GM19395 (cell line): ENCODE measurements around the gene PRKAR1B.

Experiments used
- ATAC-seq: cut with Tn5 transposase; IDR thresholded peaks from one replicate; pipeline ENCODE4 v1.9.1; 2021; ENCODE audit warnings: mild to moderate bottlenecking, moderate library complexity; ENCODE audit not compliant: unreplicated experiment

PRKAR1B gene

DNA sequence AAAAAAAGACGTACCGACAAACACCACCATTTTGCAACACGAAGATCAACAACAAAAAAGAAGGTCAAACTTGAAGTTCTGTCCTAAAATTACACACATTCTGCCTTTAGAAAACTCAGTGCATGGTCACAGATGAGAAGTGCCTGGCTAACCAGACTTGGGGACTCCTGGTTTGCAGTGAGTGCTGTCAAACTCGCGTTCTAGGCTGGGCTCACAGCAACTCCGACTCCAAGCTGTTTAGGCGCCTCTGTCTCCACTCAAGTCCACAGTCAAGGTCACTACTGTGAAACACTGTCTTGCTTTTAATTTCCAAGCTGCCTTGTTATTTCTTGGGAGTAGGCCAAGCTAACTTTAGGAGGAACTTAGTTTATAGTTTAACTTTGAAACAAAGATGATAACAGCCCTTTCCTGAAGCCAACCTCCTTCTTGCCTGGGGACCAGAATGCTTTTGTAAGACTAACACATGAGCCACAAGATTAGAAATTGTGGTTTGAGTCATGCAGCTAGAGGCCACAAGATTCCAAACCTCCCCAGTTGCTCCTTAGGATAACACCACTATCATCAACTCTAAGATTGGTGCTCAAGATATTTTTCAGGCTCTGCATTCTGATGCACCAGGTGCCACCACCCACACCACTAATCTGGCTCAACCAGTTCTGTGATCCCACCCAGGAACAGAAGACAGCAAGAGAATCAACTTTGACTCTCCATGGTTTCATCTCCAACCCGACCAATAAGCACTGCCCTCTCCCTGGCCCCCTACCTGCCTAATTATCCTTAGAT lies 1.7 kb downstream of the PRKAR1B start:
- no peak for ATAC-seq

DNA sequence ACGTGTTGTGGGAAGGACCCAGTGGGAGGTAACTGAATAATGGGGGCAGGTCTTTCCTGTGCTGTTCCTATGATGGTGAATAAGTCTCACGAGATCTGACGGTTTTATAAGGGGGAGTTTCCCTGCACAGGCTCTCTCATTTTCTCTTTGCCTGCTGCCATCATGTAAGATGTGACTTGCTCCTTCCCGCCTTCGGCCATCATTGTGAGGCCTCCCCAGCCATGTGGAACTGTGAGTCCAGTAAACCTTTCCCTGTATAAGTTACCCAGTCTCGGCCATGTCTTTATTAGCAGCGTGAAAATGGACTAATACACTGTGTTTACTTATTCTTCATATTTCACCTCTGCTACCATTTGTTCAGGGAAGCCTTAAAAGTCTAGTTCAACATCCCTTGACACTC lies 2.8 kb downstream of the PRKAR1B start:
- no peak for ATAC-seq

DNA sequence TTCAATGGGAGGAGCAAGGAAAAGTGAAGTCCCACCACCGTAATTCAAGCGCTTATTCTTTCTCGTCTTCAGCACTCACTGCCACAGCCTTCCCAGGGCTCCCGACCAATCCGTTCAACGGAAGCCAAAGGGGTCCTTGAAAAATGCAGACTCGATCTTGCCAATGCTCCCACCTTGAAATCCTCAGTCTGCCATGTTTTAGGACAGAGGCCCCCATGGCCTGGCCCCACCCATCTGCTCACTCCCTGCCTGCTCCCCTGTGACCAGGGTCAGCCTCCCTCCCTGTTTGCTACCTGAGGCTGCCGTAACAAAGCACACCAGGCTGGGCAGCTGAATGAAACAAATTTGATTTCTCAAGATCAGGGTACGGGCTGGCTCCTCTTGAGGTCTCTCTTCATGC lies 3.5 kb downstream of the PRKAR1B start:
- ATAC-seq = no peak

DNA sequence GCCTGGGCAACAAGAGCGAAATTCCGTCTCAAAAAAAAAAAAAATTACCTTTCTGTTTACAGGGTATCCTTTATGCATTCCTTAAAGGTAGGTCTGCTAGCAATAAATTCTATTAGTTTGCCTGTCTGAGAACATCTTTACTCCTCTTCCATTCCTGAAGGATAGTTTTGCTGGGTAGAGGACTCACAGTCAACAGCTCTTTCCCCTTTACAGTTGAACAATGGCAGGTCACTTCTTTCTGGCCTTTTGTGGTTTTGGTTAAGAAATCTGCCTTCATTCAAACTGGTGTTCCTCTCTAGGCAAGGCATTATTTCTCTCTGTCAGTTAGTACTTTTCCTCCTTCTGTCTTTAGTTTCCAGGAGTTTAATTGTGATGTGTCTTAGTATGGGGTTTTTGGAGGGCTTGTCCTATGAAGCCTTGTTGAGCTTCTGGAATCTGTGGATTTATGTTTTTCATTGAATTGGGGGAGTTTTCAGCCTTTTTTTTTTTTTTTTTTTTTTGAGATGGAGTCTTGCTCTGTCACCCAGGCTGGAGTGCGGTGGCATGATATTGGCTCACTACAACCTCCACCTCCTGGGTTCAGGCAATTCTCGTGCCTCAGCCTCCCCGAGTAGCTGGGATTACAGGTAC lies 5.3 kb downstream of the PRKAR1B start:
- no peak for ATAC-seq

DNA sequence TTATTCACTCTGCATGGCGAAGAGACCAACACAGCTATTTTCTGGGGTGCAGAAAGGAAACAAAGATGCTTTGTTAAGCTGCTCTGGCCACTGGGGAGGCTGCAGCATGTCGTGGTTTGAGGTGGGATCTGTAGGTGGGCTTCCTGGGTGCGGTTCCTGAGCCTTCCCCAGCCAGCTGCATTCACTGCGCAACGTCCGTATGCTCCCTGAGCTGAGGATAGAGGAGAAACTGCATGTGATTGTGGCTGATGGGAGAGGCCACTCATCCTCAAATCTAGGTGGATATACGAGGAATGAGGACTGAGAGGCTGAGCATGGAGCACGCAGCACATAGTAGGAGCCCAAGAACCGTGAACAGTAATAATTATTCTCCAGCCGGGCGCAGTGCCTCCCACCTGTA lies 10.4 kb downstream of the PRKAR1B start:
- no peak for ATAC-seq

DNA sequence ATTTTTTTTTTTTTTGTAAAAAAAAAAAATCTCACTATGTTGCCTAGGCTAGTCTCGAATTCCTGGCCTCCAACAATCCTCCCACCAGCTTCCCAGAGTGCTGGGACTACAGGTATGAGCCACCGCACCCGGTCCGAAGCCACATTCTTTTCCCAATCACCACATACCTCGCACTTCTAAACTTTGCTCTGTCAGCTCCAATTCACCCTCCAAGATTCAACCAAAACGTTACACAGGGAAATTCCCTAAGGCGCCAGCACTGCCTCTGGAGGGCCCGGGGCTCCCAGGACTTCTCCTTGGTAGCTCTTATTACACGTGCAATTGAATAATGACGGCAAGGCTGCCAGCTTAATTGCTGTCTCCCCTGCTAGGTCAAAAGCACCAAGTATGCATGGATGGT lies 10.9 kb downstream of the PRKAR1B start:
- no peak for ATAC-seq

DNA sequence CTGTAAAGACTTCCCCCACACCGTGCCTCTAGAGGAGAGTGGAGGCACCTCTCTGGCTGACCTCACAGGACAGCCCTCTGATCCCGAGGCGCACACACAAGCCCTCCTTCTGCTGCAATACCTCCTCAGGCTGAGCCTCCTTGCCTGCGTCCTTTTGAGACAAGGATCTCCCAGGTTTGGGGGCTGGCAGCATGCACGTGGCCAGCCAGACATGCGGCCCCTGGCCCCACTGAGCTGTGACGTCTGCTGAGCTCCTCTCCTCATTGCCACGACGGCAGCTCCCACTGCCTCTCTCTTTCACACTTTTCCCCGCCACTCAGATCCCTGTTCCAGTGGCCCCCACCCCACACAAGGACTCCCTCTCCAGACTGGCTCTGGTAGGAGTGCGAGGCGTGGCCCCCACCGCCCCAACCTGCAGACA lies 12.8 kb downstream of the PRKAR1B start:
- ATAC-seq = no peak

DNA sequence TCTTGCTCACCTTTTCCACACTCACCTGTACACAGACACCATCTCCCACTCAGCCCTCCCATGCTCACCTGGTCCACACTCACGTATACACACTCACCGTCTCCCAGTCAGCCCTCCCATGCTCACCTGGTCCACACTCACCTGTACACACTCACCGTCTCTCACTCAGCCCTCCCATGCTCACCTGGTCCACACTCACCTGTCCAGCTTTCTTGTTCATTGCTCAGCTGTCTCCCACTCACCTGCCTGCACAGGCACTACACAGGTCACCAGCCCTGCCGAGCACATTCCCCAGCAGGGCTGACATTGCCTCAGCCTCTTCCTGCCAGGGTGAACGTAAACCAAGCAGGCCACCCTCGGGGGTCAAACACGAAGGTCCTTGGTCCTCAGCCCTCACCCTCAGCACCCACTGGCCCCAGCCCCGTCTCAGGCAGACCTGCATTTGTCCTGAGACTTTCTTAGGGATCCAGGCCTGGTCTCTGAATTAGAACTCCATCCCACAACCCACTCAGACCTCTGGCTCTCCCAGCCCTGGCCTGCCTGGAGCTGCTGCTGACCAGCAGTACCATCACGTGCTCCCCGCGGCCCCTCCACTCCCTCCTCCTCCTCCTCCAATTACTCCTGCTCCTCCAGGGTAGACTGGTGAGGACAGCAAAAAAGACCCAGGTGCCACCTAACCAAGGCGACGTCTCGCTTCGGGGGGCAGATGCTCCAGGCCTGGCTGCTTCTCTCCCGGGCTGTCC lies 13.4 kb downstream of the PRKAR1B start:
- ATAC-seq = no peak

DNA sequence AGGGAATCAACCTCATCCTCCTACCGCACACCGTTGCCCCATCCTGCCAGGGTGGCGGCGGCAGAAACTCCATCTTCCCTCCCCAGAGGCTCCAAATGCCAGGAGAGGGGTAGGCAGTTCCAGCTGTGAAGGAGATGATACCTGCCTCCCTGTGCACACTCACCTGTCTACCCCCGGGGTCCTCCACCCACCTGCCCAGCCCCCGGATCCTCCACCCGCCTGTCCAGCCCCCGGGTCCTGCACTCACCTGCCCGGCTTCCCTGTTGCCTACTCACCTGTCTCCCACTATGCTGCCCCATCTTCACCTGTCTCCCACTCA lies 14.0 kb downstream of the PRKAR1B start:
- ATAC-seq = no peak

DNA sequence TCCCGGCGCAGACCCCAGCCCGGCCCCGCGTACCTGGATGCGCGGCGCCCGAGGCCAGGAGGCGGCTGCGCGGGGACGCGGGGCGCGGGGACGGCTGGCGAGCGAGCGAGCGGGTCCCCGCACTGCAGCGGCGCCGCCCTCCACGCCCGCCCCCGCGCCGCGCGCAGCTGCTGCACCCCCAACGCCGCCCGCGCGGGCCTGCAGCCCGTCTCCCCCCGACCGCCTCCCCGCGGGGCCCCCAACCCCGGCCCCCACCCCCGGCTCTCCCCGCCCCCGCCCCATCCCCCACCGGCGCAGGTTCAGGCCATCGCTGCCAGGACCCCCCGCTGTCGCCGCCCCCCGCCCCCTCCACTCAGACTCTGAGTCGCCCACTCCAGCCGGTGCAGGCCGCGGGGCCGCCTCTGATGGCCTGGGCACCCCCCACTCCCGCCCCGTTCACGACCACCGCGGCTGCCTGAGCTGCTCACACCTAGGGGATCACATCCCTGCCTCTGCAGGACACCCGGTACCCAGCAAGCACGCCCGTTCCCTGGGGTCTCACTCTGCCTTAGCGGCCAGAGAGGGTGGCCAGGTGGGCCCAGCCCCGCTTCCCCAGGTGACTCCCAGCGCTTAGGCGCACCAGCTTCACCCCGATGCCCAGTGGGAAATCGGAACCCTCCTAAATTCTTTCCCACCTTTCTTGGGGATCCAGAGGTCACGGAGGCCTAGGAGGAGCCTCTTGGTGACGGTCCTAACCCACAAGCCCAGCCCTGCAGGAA lies 14.5 kb downstream of the PRKAR1B start:
- no peak for ATAC-seq

DNA sequence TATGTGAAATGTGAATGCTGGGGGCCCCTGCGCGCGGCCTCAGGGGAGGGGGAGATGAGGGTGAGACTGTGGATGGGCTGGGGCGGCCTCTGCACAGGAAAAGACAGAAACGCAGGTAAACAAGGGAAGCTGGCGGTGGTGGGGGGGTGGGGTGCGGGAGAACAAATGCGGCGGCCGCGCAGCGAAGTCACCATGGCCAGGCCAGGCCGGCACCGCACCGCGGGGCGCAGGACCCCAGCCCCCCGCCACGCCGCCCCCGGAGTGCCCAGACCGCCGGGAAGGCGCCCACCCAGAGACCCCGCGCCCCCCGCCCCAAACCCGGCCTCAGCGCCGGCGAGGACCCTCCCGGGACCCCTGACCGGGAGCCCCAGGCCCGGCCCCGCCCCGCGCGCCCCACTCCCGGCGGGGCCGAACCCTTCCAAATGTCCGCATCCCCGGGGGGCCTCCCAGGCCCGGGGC lies 15.1 kb downstream of the PRKAR1B start:
- ATAC-seq = no peak

DNA sequence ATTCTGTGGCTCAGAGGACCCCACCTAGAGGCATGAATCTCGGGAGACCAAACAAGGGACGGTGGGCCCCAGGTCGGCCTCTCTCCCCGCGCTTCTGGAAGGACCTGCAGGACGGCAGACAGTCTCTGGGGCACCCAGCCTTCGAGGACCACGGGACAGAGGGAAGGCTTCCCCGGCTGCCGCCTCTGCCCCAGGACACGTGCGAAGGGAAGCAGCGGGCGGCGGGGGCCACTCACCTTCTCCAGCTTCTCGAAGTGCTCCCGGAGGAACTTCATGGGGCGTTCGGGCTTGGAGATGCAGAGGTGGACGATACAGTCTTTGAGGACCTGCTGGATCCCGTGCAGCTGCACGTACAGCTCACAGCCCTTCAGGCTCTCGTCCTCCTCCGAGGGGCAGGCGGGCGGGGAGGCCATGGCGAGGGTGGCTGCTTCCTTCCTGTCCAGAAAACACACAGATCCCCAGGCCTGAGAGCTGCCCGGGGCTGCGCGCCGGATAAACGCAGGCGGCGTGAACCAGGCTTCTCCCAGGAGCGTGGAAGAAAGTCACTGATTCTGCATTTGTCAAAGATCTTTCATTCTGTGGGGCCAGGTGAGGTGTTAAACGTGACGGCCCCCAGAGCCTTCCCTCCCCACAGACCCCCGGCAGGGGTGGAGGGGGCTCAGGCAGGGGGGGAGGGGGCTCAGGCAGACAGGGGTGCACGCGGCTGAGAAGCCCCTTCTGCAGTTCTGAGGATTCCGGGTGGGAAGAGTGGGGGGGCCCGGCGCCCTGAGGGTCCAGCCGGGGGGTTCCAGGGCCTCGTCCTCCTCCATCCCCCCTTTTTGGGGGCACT lies 15.8 kb downstream of the PRKAR1B start:
- no peak for ATAC-seq

DNA sequence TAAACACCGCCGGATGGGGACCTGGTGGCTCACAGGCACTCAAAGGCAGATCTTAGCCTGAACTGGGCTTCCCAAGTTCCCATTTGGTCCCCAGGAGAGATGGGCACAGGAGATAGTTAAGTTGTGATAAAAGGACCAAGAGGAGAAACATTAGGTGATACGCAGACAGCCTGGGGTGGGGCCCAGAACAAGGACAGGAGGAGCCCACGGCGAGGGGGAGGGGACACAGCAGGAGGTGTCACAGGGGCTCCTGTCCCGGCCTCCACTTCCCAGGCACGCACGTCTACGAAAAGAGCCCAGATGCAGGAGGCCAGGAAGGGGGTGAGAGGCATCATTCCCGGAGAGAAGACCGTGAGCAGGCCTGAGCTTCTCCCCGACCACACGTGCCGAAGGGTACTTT lies 16.9 kb downstream of the PRKAR1B start:
- ATAC-seq = no peak

DNA sequence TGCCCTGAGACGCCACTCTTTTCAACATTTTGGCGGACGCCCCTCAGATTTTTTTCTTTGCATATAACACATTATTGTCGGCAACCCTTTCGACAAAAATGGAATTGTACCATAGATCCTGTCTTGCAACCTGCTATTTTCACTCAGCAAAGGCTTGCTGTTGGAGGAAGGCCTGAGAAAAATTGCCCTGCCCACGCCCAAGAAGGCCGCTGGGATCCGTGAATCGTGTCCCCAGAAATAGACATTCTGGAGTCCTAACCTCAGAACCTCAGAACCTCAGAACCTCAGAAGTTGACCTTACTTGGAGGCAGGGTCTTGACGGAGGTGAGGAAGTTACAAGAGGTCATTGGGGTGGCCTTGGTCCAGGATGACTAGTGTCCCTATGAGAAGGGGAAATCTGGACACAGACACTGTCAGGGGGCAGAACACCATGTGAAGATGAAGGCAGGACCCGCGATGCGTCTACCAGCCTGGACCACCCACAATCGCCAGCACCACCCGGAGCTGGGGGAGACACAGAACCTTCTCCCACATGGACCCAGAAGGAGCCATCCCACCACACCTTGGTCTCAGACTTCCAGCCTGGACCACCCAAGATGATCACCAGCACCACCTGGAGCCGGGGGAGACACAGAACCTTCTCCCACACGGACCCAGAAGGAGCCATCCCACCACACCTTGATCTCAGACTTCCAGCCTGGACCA lies 19.6 kb downstream of the PRKAR1B start:
- ATAC-seq = no peak

DNA sequence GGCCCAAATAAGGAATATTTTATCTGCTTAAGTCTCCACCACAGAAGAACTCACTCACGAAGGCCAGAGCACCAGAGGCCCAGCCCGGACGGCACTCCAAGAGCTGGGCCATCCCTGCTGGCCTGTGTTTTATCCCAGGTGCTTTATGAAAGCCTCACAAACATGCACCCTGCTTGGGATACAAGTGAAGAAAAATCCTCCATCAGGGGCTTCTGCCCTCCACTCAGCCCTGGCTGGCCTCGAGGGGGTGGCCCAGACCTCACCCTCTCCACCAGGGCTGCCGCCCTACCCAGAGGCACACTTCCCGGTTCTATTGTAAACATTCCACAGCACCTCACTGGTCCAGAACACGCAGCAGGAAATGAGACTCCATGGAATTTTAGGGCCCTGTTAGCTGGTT lies 20.4 kb downstream of the PRKAR1B start:
- no peak for ATAC-seq

DNA sequence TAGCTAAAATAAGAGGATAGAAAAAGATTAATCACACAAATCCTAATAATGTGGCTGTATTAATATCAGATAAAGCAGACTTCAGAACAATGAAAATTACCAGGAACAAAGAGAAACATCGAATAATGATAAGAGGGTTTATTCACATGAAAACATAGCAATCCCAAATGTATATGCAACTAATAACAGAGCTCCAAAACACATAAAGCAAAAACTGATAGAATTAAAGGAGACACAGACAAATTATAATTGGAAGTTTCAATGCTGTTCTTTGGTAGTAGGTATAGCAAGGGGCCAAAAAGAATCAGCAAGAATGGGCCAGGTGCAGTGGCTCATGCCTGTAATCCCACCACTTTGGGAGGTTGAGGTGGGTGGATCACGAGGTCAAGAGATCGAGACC lies 24.0 kb downstream of the PRKAR1B start:
- no peak for ATAC-seq

DNA sequence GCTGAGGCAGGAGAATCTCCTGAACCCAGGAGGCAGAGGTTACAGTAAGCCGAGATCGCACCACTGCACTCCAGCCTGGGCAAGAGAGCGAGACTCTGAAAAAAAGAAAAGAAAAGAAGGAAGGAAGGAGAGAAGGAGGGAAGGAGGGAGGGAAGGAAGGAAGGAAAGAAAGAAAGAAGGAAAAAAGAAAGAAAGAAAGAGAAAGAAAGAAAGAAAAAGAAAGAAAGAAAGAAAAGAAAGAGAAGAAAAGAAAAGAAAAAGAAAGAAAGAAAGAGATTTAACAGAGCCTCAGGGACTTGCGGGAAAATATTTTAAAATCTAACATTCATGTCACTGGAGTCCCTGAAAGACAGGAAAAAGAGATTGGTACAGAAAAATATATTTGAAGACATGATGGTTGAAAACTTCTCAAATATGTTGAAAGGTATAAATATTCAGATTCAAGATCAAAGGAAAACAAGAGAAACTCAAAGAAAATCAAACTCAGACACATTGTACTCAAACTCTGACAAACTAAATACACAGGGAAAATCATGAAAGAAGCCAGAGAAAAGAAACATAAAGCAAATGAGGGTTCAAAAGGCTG lies 25.9 kb downstream of the PRKAR1B start:
- ATAC-seq = no peak

DNA sequence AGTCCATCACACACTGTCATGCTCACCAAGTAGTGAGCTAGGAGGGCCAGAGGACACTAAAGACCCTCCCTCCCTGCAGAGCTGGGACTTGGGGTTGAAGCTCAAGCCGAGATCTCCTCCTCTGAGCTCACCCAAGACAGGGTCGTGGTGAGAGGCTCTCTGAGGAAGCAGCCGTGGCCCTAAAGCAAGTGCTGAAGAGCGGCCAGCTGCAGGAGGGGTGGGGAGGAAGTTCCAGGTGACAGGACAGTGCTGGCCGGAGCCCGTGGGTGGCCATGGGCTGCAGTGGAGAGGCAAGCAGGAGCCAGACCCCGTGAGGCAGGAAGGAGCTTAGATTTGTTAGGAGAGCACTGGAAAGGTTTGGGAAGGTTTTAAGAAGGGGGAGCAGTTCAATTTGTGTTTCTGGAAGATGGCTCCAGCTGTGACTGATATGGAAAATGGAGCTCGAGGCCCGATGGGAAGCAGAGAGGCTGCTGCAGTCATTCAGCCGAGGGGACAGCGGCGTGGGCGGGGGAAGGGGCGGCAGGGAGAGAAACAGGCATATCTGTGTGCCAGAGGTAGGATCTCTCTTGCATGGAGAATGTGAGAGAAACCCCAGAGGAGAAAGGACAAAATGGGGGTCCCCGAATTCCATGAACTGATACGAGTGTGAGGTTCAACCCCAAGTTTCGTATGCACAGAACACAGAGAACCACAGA lies 27.5 kb downstream of the PRKAR1B start:
- ATAC-seq = no peak
